GM12874 (cell line): ENCODE measurements around the gene NR6A1.

ENCODE experiments used
- TF ChIP-seq, protein P1 (sequence below): IDR thresholded peaks from 2 replicates; pipeline ENCODE4 v1.5.1; 2011; ENCODE audit warnings: low read depth, mild to moderate bottlenecking, control low read depth, low read length, moderate library complexity; ENCODE audit not compliant: insufficient read depth

Gene NR6A1

GRCh38 chr9:124771021-124771866, at the start of gene NR6A1:
Gene NR6A1, minus strand, starts transcription at chr9:124771311.
- TF ChIP-seq, protein P1, sequence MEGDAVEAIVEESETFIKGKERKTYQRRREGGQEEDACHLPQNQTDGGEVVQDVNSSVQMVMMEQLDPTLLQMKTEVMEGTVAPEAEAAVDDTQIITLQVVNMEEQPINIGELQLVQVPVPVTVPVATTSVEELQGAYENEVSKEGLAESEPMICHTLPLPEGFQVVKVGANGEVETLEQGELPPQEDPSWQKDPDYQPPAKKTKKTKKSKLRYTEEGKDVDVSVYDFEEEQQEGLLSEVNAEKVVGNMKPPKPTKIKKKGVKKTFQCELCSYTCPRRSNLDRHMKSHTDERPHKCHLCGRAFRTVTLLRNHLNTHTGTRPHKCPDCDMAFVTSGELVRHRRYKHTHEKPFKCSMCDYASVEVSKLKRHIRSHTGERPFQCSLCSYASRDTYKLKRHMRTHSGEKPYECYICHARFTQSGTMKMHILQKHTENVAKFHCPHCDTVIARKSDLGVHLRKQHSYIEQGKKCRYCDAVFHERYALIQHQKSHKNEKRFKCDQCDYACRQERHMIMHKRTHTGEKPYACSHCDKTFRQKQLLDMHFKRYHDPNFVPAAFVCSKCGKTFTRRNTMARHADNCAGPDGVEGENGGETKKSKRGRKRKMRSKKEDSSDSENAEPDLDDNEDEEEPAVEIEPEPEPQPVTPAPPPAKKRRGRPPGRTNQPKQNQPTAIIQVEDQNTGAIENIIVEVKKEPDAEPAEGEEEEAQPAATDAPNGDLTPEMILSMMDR, result peak; percentile 40; the same call in 1 of the 2 replicates

- TF ChIP-seq, protein P1, result no peak
These were observed 47.5 kb upstream of the NR6A1 start for GRCh38 chr9:124818431-124819281.

DNA sequence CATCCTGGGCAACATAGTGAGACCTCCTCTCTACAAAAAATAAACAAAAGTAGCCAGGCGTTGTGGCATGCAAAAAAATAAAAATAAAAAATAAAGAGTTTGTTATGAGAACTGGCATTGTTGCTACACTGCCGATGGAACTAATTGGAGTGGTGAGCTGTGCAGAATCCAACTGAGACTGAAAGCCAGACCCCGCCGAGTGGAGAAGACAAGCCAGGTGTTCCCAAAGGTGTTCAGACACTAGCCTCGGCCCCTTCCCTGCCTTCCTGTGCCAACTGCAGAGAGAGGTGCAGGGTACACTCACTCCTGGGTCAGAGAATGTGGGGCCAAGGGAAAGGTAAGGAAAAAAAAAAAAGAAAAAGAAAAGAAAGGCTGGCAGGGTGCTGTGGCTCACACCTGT, 44.5 kb upstream of the NR6A1 start:
- TF ChIP-seq, protein P1, result no peak

DNA sequence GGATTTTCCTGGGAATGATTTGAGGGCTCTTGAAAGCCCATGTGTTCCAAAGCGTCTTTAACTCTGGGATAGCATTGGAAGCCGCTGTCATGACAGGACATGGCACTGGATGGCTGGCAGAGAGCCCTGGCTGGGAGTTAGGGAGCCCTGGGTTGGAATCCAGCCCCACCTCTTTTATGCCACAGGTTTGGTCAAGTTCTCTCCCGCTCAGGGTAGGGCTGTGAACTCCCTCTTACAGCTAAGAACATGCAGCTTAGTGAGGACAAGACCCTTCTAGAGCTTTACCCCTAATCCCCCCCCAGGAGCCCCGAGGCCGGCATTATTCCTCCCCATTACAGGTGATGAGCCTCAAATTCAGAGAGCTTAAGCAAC, 43.0 kb upstream of the NR6A1 start:
- TF ChIP-seq, protein P1, result no peak

DNA sequence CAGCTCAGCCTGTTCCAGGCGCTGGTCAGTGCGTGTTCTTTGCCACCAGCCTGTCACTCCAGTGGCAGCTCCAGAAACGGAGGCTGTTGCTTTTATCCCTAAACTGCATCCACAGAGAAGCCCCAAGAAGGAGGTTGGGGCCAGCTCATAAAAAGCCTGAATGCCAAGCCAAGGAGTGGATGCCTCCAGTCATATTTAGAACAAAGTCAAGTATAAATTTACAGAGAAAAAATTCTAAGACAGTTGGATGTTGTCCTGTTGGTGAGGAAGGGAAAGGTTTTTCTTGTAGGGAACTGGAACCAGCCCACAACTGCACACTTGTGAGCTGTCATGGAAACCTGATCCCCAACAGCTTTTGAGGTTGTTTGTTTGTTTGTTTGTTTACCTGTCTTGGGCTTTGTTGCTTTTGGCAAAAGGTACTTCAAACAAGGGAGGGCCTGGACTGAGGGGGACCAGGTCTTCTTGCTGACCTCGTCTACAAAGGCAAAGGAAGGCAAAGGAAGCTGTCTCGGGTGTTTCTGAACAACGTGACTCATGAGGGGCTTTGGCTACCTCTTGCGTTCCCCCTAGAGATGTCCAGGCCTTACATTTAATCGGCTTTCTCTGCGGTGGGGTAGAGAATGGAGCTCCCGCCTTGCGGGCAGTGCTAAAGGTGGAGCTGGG, 42.5 kb upstream of the NR6A1 start:
- TF ChIP-seq, protein P1, result no peak

DNA sequence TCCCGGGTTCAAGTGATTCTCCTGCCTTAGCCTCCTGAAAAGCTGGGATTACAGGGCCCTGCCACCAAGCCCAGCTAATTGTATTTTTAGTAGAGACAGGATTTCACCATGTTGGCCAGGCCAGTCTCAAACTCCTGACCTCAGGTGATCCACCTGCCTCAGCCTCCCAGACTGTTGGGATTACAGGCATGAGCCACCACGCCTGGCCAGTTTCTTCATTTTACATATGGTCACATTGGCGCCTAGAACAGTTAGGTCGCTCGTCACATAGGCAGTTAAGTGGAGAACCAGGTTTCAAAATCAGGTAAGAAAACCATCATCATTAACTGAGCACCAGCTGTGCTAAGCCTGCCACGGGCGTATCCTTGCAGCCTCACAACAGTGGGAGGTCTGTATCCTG, 41.9 kb upstream of the NR6A1 start:
- TF ChIP-seq, protein P1, result no peak

- TF ChIP-seq, protein P1, result no peak
These were observed 41.3 kb upstream of the NR6A1 start for GRCh38 chr9:124812441-124812876.
